Activated naive CD4-positive, alpha-beta T cell treated with anti-CD3 and anti-CD28 coated beads, Interleukin-2, amount 50 U/mL, for 16 hours (primary cell): ENCODE results near the gene KBTBD3.

Experiments
- DNase-seq: peaks from one replicate; pipeline ENCODE4 v3.0.0-alpha.2; 2020

KBTBD3 gene

GRCh38 chr11:106076919-106077608, at the start of gene KBTBD3:
Gene KBTBD3 (minus strand): TSS chr11:106077347. CDS start chr11:106059097, 18,250 bp downstream.
- peak; percentile 99 for DNase-seq

GRCh38 chr11:106121570-106122320, 44.6 kb upstream of the KBTBD3 start:
- DNase-seq, result no peak

- DNase-seq, result no peak
Measured at GRCh38 chr11:106105986-106106385, 28.8 kb upstream of the KBTBD3 start.

- DNase-seq, result no peak
Measured at GRCh38 chr11:106101819-106102218, 24.7 kb upstream of the KBTBD3 start.

- no peak for DNase-seq
Measured at GRCh38 chr11:106101370-106101769, 24.2 kb upstream of the KBTBD3 start.

GRCh38 chr11:106098893-106099553, 21.9 kb upstream of the KBTBD3 start:
- DNase-seq, result no peak

GRCh38 chr11:106092446-106092845, 15.3 kb upstream of the KBTBD3 start:
- no peak for DNase-seq

GRCh38 chr11:106091480-106092123, 14.5 kb upstream of the KBTBD3 start:
- DNase-seq, result peak; percentile 19

- no peak for DNase-seq
Measured at GRCh38 chr11:106088896-106089295, 11.7 kb upstream of the KBTBD3 start.

- peak; percentile 39 for DNase-seq
Measured at GRCh38 chr11:106087815-106088435, 10.8 kb upstream of the KBTBD3 start.

GRCh38 chr11:106086850-106087249, 9.7 kb upstream of the KBTBD3 start:
- no peak for DNase-seq

GRCh38 chr11:106086135-106086534, 9.0 kb upstream of the KBTBD3 start:
- DNase-seq, result no peak

- no peak for DNase-seq
Measured at GRCh38 chr11:106082096-106082495, 4.9 kb upstream of the KBTBD3 start.

GRCh38 chr11:106077609-106078455, 685 bp upstream of the KBTBD3 start, which contains the start of gene AASDHPPT:
Gene AASDHPPT (plus strand): TSS chr11:106077662. CDS start chr11:106077711, 49 bp downstream.
- no peak for DNase-seq

GRCh38 chr11:106076171-106076918, 802 bp downstream of the KBTBD3 start:
- DNase-seq, result no peak

- DNase-seq, result no peak
Measured at GRCh38 chr11:106072804-106073203, 4.3 kb downstream of the KBTBD3 start.

GRCh38 chr11:106070606-106071005, 6.5 kb downstream of the KBTBD3 start:
- no peak for DNase-seq

GRCh38 chr11:106063009-106063408, 14.1 kb downstream of the KBTBD3 start:
- no peak for DNase-seq

- DNase-seq, result no peak
Measured at GRCh38 chr11:106061954-106062949, 14.9 kb downstream of the KBTBD3 start.
